CD14-positive monocyte (primary cell): ENCODE measurements around the gene SMR3A. TPM values are rescaled to one million over a fixed set of nuclear protein-coding genes. Genes with fewer than 3 reads are reported as not detected.

Experiments
- DNase-seq, 3 donors: peaks; one replicate each; pipeline ENCODE4 v3.0.0-alpha.2; 2011 to 2022
- H2AFZ ChIP-seq: 2 replicates; pipeline ENCODE4 v1.6.0; 2012; ENCODE audit warnings: mild to moderate bottlenecking, low read depth, low read length, inconsistent platforms; ENCODE audit not compliant: insufficient read depth, poor library complexity, severe bottlenecking
- H3K27ac ChIP-seq, 2 donors: 1 replicate in 1 of 2; 2 replicates in 1 of 2; pipeline ENCODE4 v1.5.1; 2012 to 2013; ENCODE audit warnings: low read length in 2 of 2, control low read depth in 1 of 2, inconsistent platforms in 1 of 2, low read depth in 1 of 2, mild to moderate bottlenecking in 1 of 2
- H3K27me3 ChIP-seq, 2 donors: one replicate each; pipeline versions ENCODE4 v1.6.0 to v1.6.1; 2011 to 2013; ENCODE audit warnings: low read length in 2 of 2; ENCODE audit not compliant: control insufficient read depth in 2 of 2, insufficient read depth in 2 of 2
- H3K36me3 ChIP-seq, 2 donors: replicated peaks in 1 of 2; 1 replicate in 1 of 2; 2 replicates in 1 of 2; pipeline versions ENCODE4 v1.5.1 to v1.6.1; 2012 to 2013; ENCODE audit warnings: low read length in 2 of 2, control low read depth in 1 of 2, inconsistent platforms in 1 of 2, mild to moderate bottlenecking in 1 of 2; ENCODE audit not compliant: insufficient read depth in 2 of 2, control insufficient read depth in 1 of 2
- H3K4me1 ChIP-seq, 2 donors: 1 replicate in 1 of 2; 2 replicates in 1 of 2; pipeline versions ENCODE4 v1.5.1 to v1.6.1; 2012 to 2013; ENCODE audit warnings: low read length in 2 of 2, control low read depth in 1 of 2, inconsistent platforms in 1 of 2, mild to moderate bottlenecking in 1 of 2, moderate library complexity in 1 of 2; ENCODE audit not compliant: insufficient read depth in 2 of 2, control insufficient read depth in 1 of 2
- H3K4me2 ChIP-seq: replicated peaks from 2 replicates; pipeline ENCODE3; 2012; ENCODE audit warnings: low read length, moderate library complexity, mild to moderate bottlenecking; ENCODE audit not compliant: poor library complexity, severe bottlenecking; ENCODE audit errors: extremely low read depth
- H3K4me3 ChIP-seq, 3 experiments: fragments of 200-600 bp in 1 of 3; sonication (generic) in 1 of 3; replicated peaks in 1 of 3; 1 replicate in 2 of 3; 2 replicates in 1 of 3; pipeline ENCODE4 v1.5.1; 2011 to 2013; ENCODE audit warnings: low read length in 3 of 3, mild to moderate bottlenecking in 3 of 3, control low read depth in 2 of 3, low read depth in 2 of 3, inconsistent platforms in 1 of 3, moderate library complexity in 1 of 3
- H3K79me2 ChIP-seq: 2 replicates; pipeline ENCODE4 v1.6.0; 2012; ENCODE audit warnings: mild to moderate bottlenecking, control low read depth, inconsistent platforms, low read length, moderate library complexity; ENCODE audit not compliant: insufficient read depth
- H3K9ac ChIP-seq: 2 replicates; pipeline ENCODE4 v1.6.0; 2017; ENCODE audit warnings: low read length, mild to moderate bottlenecking; ENCODE audit not compliant: insufficient read depth, poor library complexity, severe bottlenecking
- H3K9me3 ChIP-seq, 2 donors: replicated peaks in 1 of 2; 1 replicate in 1 of 2; 2 replicates in 1 of 2; pipeline versions ENCODE4 v1.5.1 to v1.6.1; 2012 to 2013; ENCODE audit warnings: low read length in 2 of 2, control low read depth in 1 of 2; ENCODE audit not compliant: control insufficient read depth in 1 of 2, insufficient read depth in 1 of 2
- H4K20me1 ChIP-seq: 2 replicates; pipeline ENCODE4 v1.6.0; 2012; ENCODE audit warnings: mild to moderate bottlenecking, low read length, control low read depth, moderate library complexity; ENCODE audit not compliant: insufficient read depth
- H3K27ac Mint-ChIP-seq, 7 donors: one replicate each; pipeline ENCODE4 v1.8.0; 2020; ENCODE audit warnings: mild to moderate bottlenecking in 7 of 7, mixed read lengths in 7 of 7, moderate library complexity in 6 of 7, inconsistent platforms in 2 of 7
- H3K27me3 Mint-ChIP-seq, 3 donors: one replicate each; pipeline ENCODE4 v1.8.0; 2021 to 2022; ENCODE audit warnings: low read depth in 3 of 3, mild to moderate bottlenecking in 3 of 3, mixed read lengths in 3 of 3, moderate library complexity in 3 of 3, inconsistent platforms in 1 of 3
- H3K36me3 Mint-ChIP-seq, 2 donors: one replicate each; pipeline ENCODE4 v1.8.0; 2020; ENCODE audit warnings: mixed read lengths in 2 of 2, inconsistent platforms in 1 of 2, mild to moderate bottlenecking in 1 of 2
- H3K4me1 Mint-ChIP-seq: one replicate; pipeline ENCODE4 v1.8.0; 2020; ENCODE audit warnings: mild to moderate bottlenecking, mixed read lengths
- H3K4me3 Mint-ChIP-seq, 2 donors: one replicate each; pipeline ENCODE4 v1.8.0; 2020; ENCODE audit warnings: mild to moderate bottlenecking in 2 of 2, mixed read lengths in 2 of 2, moderate library complexity in 1 of 2
- H3K9me3 Mint-ChIP-seq, 7 donors: one replicate each; pipeline ENCODE4 v1.8.0; 2020 to 2022; ENCODE audit warnings: mixed read lengths in 7 of 7, mild to moderate bottlenecking in 6 of 7, moderate library complexity in 6 of 7, inconsistent platforms in 2 of 7
- CTCF ChIP-seq: fragments of 200-600 bp; IDR thresholded peaks from one replicate; pipeline ENCODE4 v1.8.0; 2022; ENCODE audit warnings: antibody characterized with exemption, mild to moderate bottlenecking
- WGBS: methylation state at CpG from one replicate; pipeline ENCODE4 v1.1.5; 2013; ENCODE audit warnings: missing lambda C conversion rate; ENCODE audit not compliant: insufficient coverage; 5-methylcytosine and 5-hydroxymethylcytosine counted together
- intact Hi-C, 2 donors: fragments of 100-400 bp; cut with micrococcal nuclease; formaldehyde crosslinking; loops; one replicate each; pipeline versions ENCODE4 v1.15.0 to v1.15.1; 2023
- polyA plus RNA-seq, 3 donors: library from polyadenylated mRNA; depleted of rRNA in 1 of 3; unstranded in 2 of 3; stranded (reverse) in 1 of 3; fragments of 300-500 nt in 2 of 3; fragments of >200 nt in 1 of 3; fragmentation: Illumina TruSeq in 2 of 3; gene quantifications; 1 replicate in 2 of 3; 2 replicates in 1 of 3; pipeline ENCODE4 v1.2.3, GENCODE V29; 2012 to 2021

The SMR3A gene
- polyA plus RNA-seq, 3 donors: not detected

- no peak overlapping the region for H3K9ac ChIP-seq
- Mint-ChIP-seq H3K4me3 (no peak overlapping the region), H3K4me1 (no peaks in the 10 kb centered on the region), H3K36me3 (no peaks in the 10 kb centered on the region), H3K27ac (no peak overlapping the region), H3K9me3 (peaks cover 0 to 2% (median 0%) of the 10 kb centered on the region in 7 donors), H3K27me3 (no peaks in the 10 kb centered on the region)
- H3K4me2 ChIP-seq: no peak overlapping the region
- no peaks in the 10 kb centered on the region for H3K4me1 ChIP-seq
- H3K79me2 ChIP-seq: no peaks in the 10 kb centered on the region
- no peaks in the 10 kb centered on the region for H3K27me3 ChIP-seq
- H4K20me1 ChIP-seq: no peaks in the 10 kb centered on the region
- TF ChIP-seq CTCF: no peak
- H3K4me3 ChIP-seq: no peak overlapping the region
- no peaks in the 10 kb centered on the region for H3K36me3 ChIP-seq
- intact Hi-C loops: no loop called here
- no peaks in the 10 kb centered on the region for H3K9me3 ChIP-seq
- no peak overlapping the region for H2AFZ ChIP-seq
- no CpG with 5 or more reads among the region's 2 CpGs for WGBS
- no peak for DNase-seq
- H3K27ac ChIP-seq: no peak overlapping the region
Observed at GRCh38 chr4:70365479-70365878, 4.9 kb downstream of the SMR3A start.

GRCh38 chr4:70367813-70368212, 7.3 kb downstream of the SMR3A start:
- intact Hi-C loops: no loop called here
- Histone ChIP-seq H2AFZ (no peak overlapping the region), H3K36me3 (no peaks in the 10 kb centered on the region), H4K20me1 (no peaks in the 10 kb centered on the region), H3K4me3 (no peak overlapping the region), H3K9ac (no peak overlapping the region), H3K27me3 (no peaks in the 10 kb centered on the region), H3K4me1 (no peaks in the 10 kb centered on the region), H3K27ac (no peak overlapping the region), H3K9me3 (no peaks in the 10 kb centered on the region), H3K79me2 (no peaks in the 10 kb centered on the region), H3K4me2 (no peak overlapping the region)
- DNase-seq: no peak
- Mint-ChIP-seq H3K9me3 (peaks cover 0 to 2% (median 0%) of the 10 kb centered on the region in 7 donors), H3K36me3 (no peaks in the 10 kb centered on the region), H3K4me3 (no peak overlapping the region), H3K27me3 (no peaks in the 10 kb centered on the region), H3K27ac (no peak overlapping the region), H3K4me1 (no peaks in the 10 kb centered on the region)
- no CpG with 5 or more reads among the region's 1 CpG for WGBS
- TF ChIP-seq CTCF: no peak
